K562 (cell line): ENCODE measurements around the gene OR2S2. TPM values are rescaled to one million over a fixed set of nuclear protein-coding genes. Genes with fewer than 3 reads are reported as not detected.

ENCODE experiments used
- ARID1B ChIP-seq: fragments of 450-650 bp; IDR thresholded peaks from 2 replicates; pipeline ENCODE4 v1.6.1; 2016; ENCODE audit warnings: antibody characterized with exemption, mild to moderate bottlenecking, inconsistent platforms
- CCNT2 ChIP-seq: IDR thresholded peaks from 2 replicates; pipeline ENCODE4 v1.6.1; 2011; ENCODE audit warnings: borderline replicate concordance, low read depth, mild to moderate bottlenecking, moderate library complexity, mixed read lengths, low read length; ENCODE audit not compliant: insufficient read length; ENCODE audit errors: extremely low read depth
- CHD1 ChIP-seq: fragments of 200-600 bp; sonication (generic); IDR thresholded peaks from one replicate; pipeline ENCODE4 v1.6.1; 2012; ENCODE audit warnings: mild to moderate bottlenecking, moderate library complexity, low read length, inconsistent platforms
- ELF1 ChIP-seq: fragments of 200-800 bp; sonication (Bioruptor generic); IDR thresholded peaks from 2 replicates; pipeline ENCODE4 v1.6.1; 2016; ENCODE audit warnings: missing genetic modification characterization, missing compliant biosample characterization
- FOXA3 ChIP-seq, 2 experiments: fragments of 450-650 bp in 1 of 2; sonication (generic) in 1 of 2; formaldehyde crosslinking; IDR thresholded peaks in 1 of 2; conservative IDR thresholded peaks in 1 of 2; 2 replicates each; pipeline versions ENCODE4 v1.4.0 to v1.8.0; 2020 to 2022; ENCODE audit warnings: mild to moderate bottlenecking in 2 of 2, missing genetic modification reagents in 1 of 2
- FOXJ2 ChIP-seq: fragments of 200-800 bp; sonication (Bioruptor generic); IDR thresholded peaks from 2 replicates; pipeline ENCODE4 v1.6.1; 2016; ENCODE audit warnings: missing genetic modification characterization, missing compliant biosample characterization
- HSF4 ChIP-seq: fragments of 250-450 bp; sonication (Bioruptor Pico); IDR thresholded peaks from 2 replicates; pipeline ENCODE4 v2.1.2; 2022; ENCODE audit warnings: mild to moderate bottlenecking, moderate library complexity, borderline replicate concordance
- MAFF ChIP-seq: IDR thresholded peaks from 2 replicates; pipeline ENCODE4 v1.6.1; 2012; ENCODE audit warnings: low read length, improper control_type of control experiment
- NCOA4 ChIP-seq: fragments of 450-650 bp; IDR thresholded peaks from 2 replicates; pipeline ENCODE4 v1.6.1; 2018; ENCODE audit warnings: mild to moderate bottlenecking; ENCODE audit not compliant: partially characterized antibody
- NCOR1 ChIP-seq: fragments of 450-650 bp; IDR thresholded peaks from 2 replicates; pipeline ENCODE4 v1.6.1; 2016; ENCODE audit warnings: mild to moderate bottlenecking, moderate library complexity
- NFXL1 ChIP-seq: fragments of 450-650 bp; formaldehyde crosslinking; IDR thresholded peaks from 2 replicates; pipeline ENCODE4 v1.4.0; 2021; ENCODE audit warnings: mild to moderate bottlenecking
- NR2C1 ChIP-seq, 2 experiments: fragments of 450-650 bp; IDR thresholded peaks; 2 replicates each; pipeline ENCODE4 v1.6.1; 2017; ENCODE audit warnings: mild to moderate bottlenecking in 2 of 2, antibody characterized with exemption in 1 of 2, inconsistent platforms in 1 of 2, missing compliant biosample characterization in 1 of 2, missing genetic modification characterization in 1 of 2
- PBX2 ChIP-seq, 2 experiments: IDR thresholded peaks in 1 of 2; conservative IDR thresholded peaks in 1 of 2; 2 replicates each; pipeline ENCODE4 v1.6.1; 2016; ENCODE audit warnings: low read depth in 2 of 2, mild to moderate bottlenecking in 1 of 2, missing compliant biosample characterization in 1 of 2, missing genetic modification characterization in 1 of 2, moderate library complexity in 1 of 2
- PHTF2 ChIP-seq: fragments of 250-450 bp; sonication (Bioruptor Pico); IDR thresholded peaks from 2 replicates; pipeline ENCODE4 v1.5.0; 2021; ENCODE audit warnings: mild to moderate bottlenecking
- POLR2AphosphoS2 ChIP-seq: IDR thresholded peaks from 2 replicates; pipeline ENCODE4 v1.6.1; 2012; ENCODE audit warnings: low read length, improper control_type of control experiment
- TBP ChIP-seq: optimal IDR thresholded peaks from 2 replicates; pipeline ENCODE3; 2011; ENCODE audit warnings: low read depth, low read length, improper control_type of control experiment
- THAP7 ChIP-seq: fragments of 250-450 bp; sonication (Bioruptor Pico); IDR thresholded peaks from 2 replicates; pipeline ENCODE4 v1.5.0; 2021
- YY1 ChIP-seq, 3 experiments: IDR thresholded peaks; 2 replicates each; pipeline ENCODE4 v1.6.1; 2011; ENCODE audit warnings: low read length in 2 of 3, mild to moderate bottlenecking in 2 of 3, moderate library complexity in 2 of 3, borderline replicate concordance in 1 of 3, control low read depth in 1 of 3, low read depth in 1 of 3; ENCODE audit not compliant: insufficient read depth in 3 of 3, insufficient replicate concordance in 2 of 3, control insufficient read depth in 1 of 3, insufficient read length in 1 of 3; ENCODE audit errors: extremely low read depth in 1 of 3
- ZFP91 ChIP-seq: sonication (generic); formaldehyde crosslinking; IDR thresholded peaks from 2 replicates; pipeline ENCODE4 v1.8.0; 2022; ENCODE audit warnings: mild to moderate bottlenecking, missing genetic modification reagents
- ZNF121 ChIP-seq: sonication (generic); formaldehyde crosslinking; conservative IDR thresholded peaks from 2 replicates; pipeline ENCODE4 v1.8.0; 2022; ENCODE audit warnings: missing genetic modification reagents
- polyA plus RNA-seq, 8 experiments: library from polyadenylated mRNA; depleted of rRNA in 4 of 8; stranded (reverse) in 5 of 8; unstranded in 3 of 8; fragments of >200 nt; fragmentation: Nextera tagmentation in 2 of 8; fragmentation: Illumina TruSeq in 1 of 8; extraction: Ambion mirVana in 2 of 8; extraction: Trizol in 1 of 8; gene quantifications; 2 replicates each; pipeline versions ENCODE4 v1.2.1 to v1.2.3, GENCODE V29; 2011 to 2014; ENCODE audit warnings: inconsistent platforms in 1 of 8, missing spikeins in 1 of 8
- total RNA-seq, 7 experiments: library from RNA; depleted of rRNA in 6 of 7; stranded (reverse); fragments of >200 nt in 6 of 7; fragmentation: Illumina TruSeq in 2 of 7; extraction: Trizol in 2 of 7; gene quantifications; 2 replicates each; pipeline versions ENCODE4 v1.2.1 to v1.2.3, GENCODE V29; 2011 to 2021; ENCODE audit warnings: low replicate concordance in 1 of 7

The OR2S2 gene
- total and polyA plus RNA-seq, 9 of the 15 experiments (the other 6 are each of a cell fraction or from before 2014, with no cell fraction given): not detected

GRCh38 chr9:36006549-36007315 is 48.8 kb upstream of the OR2S2 start (continued):
- no peak for TF ChIP-seq ZFP91 (CRISPR knock-in tag)
- TF ChIP-seq NFXL1: no peak
- no peak for TF ChIP-seq THAP7 (CRISPR knock-in tag)
- peak; percentile 81 for TF ChIP-seq CCNT2
- TF ChIP-seq ELF1: peak; percentile 52; the same call in 1 of the 2 replicates
- peak; percentile 65 for TF ChIP-seq FOXJ2 (tag)
- TF ChIP-seq ZNF121: no peak
- no peak for TF ChIP-seq YY1 (IDR thresholded peaks at IDR 0.05; ENCODE audit: borderline replicate concordance in 1 of 3, control insufficient read depth in 1 of 3, extremely low read depth in 1 of 3, insufficient read depth in 3 of 3, insufficient read length in 1 of 3, insufficient replicate concordance in 2 of 3, low read depth in 1 of 3, low read length in 2 of 3)
- TF ChIP-seq NR2C1 (IDR thresholded peaks at IDR 0.05): peak; percentile 64; the same call in 1 of the 2 replicates
- TF ChIP-seq NR2C1 (tag; IDR thresholded peaks at IDR 0.05): peak; percentile 81
- TF ChIP-seq PBX2 (CRISPR knock-in tag; IDR thresholded peaks at IDR 0.05; ENCODE audit: low read depth): peak; percentile 59; the same call in 1 of the 2 replicates
- TF ChIP-seq PBX2 (tag; conservative IDR thresholded peaks at IDR 0.05; ENCODE audit: low read depth): peak; percentile 95
- TF ChIP-seq CHD1: no peak
- peak; percentile 64 for TF ChIP-seq NCOR1
- TF ChIP-seq POLR2AphosphoS2: no peak
- no peak for TF ChIP-seq MAFF
- no peak for TF ChIP-seq HSF4 (CRISPR knock-in tag)
- TF ChIP-seq FOXA3 (CRISPR knock-in tag; conservative IDR thresholded peaks at IDR 0.05 in 1 of 2, IDR thresholded peaks at IDR 0.05 in 1 of 2): 0 out of 4 replicates have a peak, but pooled peaks of 1 of the 2 experiments have one; percentile 25
- TF ChIP-seq PHTF2: no peak
- TF ChIP-seq TBP: no peak
- TF ChIP-seq NCOA4: no peak
- TF ChIP-seq ARID1B: peak; percentile 91
